Neural progenitor cell (in vitro differentiated cells): ENCODE measurements around the gene GMDS. TPM values are rescaled to one million over a fixed set of nuclear protein-coding genes. Genes with fewer than 3 reads are reported as not detected.

Experiments
- DNase-seq: peaks from one replicate; pipeline ENCODE4 v3.0.0-alpha.2; 2016; ENCODE audit warnings: low spot score
- H2AFZ ChIP-seq: fragments of 200-600 bp; sonication (generic); replicated peaks from 2 replicates; pipeline ENCODE4 v1.6.1; 2016; ENCODE audit warnings: antibody characterized with exemption
- H3F3A ChIP-seq: fragments of 200-600 bp; sonication (generic); 2 replicates; pipeline ENCODE4 v1.6.1; 2016; ENCODE audit warnings: antibody characterized with exemption, low read depth
- H3K27ac ChIP-seq: fragments of 200-600 bp; sonication (generic); 2 replicates; pipeline ENCODE4 v1.5.1; 2016; ENCODE audit warnings: mild to moderate bottlenecking
- H3K27me3 ChIP-seq: fragments of 200-600 bp; sonication (generic); 2 replicates; pipeline ENCODE4 v1.6.1; 2016; ENCODE audit warnings: mild to moderate bottlenecking, moderate library complexity
- H3K36me3 ChIP-seq: fragments of 200-600 bp; sonication (generic); 2 replicates; pipeline ENCODE4 v1.5.1; 2016
- H3K4me1 ChIP-seq: fragments of 200-600 bp; sonication (generic); 2 replicates; pipeline ENCODE4 v1.6.1; 2016; ENCODE audit warnings: mixed run types
- H3K4me2 ChIP-seq: fragments of 200-600 bp; sonication (generic); 2 replicates; pipeline ENCODE4 v1.6.1; 2016
- H3K4me3 ChIP-seq: fragments of 200-600 bp; sonication (generic); 2 replicates; pipeline ENCODE4 v1.5.1; 2016
- H3K79me2 ChIP-seq: fragments of 200-600 bp; sonication (generic); 2 replicates; pipeline ENCODE4 v1.6.1; 2016; ENCODE audit warnings: low read depth
- H3K9ac ChIP-seq: fragments of 200-600 bp; sonication (generic); 2 replicates; pipeline ENCODE4 v1.6.1; 2016
- H3K9me3 ChIP-seq: fragments of 200-600 bp; sonication (generic); 2 replicates; pipeline ENCODE4 v1.5.1; 2016; ENCODE audit warnings: low read depth
- H4K20me1 ChIP-seq: fragments of 200-600 bp; sonication (generic); 2 replicates; pipeline ENCODE4 v1.6.1; 2016; ENCODE audit warnings: low read depth
- H3K27ac Mint-ChIP-seq: 3 replicates; pipeline ENCODE4 v1.8.0; 2021; ENCODE audit warnings: mixed read lengths
- H3K27me3 Mint-ChIP-seq: 2 replicates; pipeline ENCODE4 v1.8.0; 2022; ENCODE audit warnings: low read depth, mild to moderate bottlenecking, inconsistent platforms, moderate library complexity, mixed read lengths; ENCODE audit not compliant: insufficient read depth
- H3K36me3 Mint-ChIP-seq: 3 replicates; pipeline ENCODE4 v1.8.0; 2021; ENCODE audit warnings: mixed read lengths
- H3K4me1 Mint-ChIP-seq: 3 replicates; pipeline ENCODE4 v1.8.0; 2021; ENCODE audit warnings: mixed read lengths
- H3K4me3 Mint-ChIP-seq: 3 replicates; pipeline ENCODE4 v1.8.0; 2021; ENCODE audit warnings: mild to moderate bottlenecking, moderate library complexity, mixed read lengths
- H3K9me3 Mint-ChIP-seq: 3 replicates; pipeline ENCODE4 v1.8.0; 2020; ENCODE audit warnings: mixed read lengths
- EZH2 ChIP-seq: fragments of 200-600 bp; sonication (generic); IDR thresholded peaks from 2 replicates; pipeline ENCODE4 v1.6.1; 2017; ENCODE audit warnings: antibody characterized with exemption, mild to moderate bottlenecking, moderate library complexity
- EZH2phosphoT487 ChIP-seq: fragments of 200-600 bp; sonication (generic); IDR thresholded peaks from 2 replicates; pipeline ENCODE4 v1.6.1; 2017; ENCODE audit warnings: antibody characterized with exemption
- total RNA-seq: library from RNA; depleted of rRNA; stranded (reverse); fragments of >200 nt; gene quantifications from 2 replicates; pipeline ENCODE4 v1.2.3, GENCODE V29; 2015; ENCODE audit warnings: low replicate concordance
- TF ChIP-seq, protein P1 (sequence below): fragments of 200-600 bp; sonication (generic); IDR thresholded peaks from 2 replicates; pipeline ENCODE4 v1.5.1; 2017; ENCODE audit warnings: antibody characterized with exemption, mild to moderate bottlenecking

Gene GMDS
- total RNA-seq, 1 donor from 2014 or later: 22.6 TPM

DNA sequence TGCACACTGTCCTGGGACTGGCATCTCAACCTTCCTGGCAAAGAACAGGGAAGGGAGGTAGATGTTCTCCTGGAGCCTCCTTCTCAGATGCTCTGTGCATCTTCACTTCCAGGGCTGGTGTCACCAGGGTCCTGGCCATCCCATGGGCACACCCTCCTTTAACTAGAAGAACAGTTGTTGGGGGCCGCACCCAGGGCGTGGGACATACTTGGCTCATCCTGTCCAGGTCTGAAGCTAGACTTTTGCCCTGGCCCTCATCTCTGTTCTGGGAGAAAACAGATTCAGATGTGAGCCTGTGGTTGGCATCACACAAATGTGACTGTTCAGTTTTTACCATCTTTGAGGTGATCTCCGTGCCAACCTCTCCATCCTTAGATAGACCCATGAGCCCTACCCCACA lies 594.0 kb downstream of the GMDS start:
- no peak overlapping the region for H3K27ac Mint-ChIP-seq
- Histone ChIP-seq H4K20me1 (no peaks in the 10 kb centered on the region), H3K4me2 (no peak overlapping the region), H3K36me3 (no peaks in the 10 kb centered on the region), H3K27me3 (no peaks in the 10 kb centered on the region), H2AFZ (no peak overlapping the region), H3K9me3 (no peaks in the 10 kb centered on the region), H3K27ac (no peak overlapping the region), H3K9ac (no peak overlapping the region), H3K4me1 (no peaks in the 10 kb centered on the region), H3K79me2 (no peaks in the 10 kb centered on the region), H3K4me3 (no peak overlapping the region), H3F3A (no peaks in the 10 kb centered on the region)
- H3K4me1 Mint-ChIP-seq: no peaks in the 10 kb centered on the region
- no peak overlapping the region for H3K4me3 Mint-ChIP-seq
- peaks cover 13% of the 10 kb centered on the region for H3K27me3 Mint-ChIP-seq
- H3K9me3 Mint-ChIP-seq: no peaks in the 10 kb centered on the region
- TF ChIP-seq EZH2phosphoT487 (no peak), EZH2 (no peak)
- TF ChIP-seq, protein P1, sequence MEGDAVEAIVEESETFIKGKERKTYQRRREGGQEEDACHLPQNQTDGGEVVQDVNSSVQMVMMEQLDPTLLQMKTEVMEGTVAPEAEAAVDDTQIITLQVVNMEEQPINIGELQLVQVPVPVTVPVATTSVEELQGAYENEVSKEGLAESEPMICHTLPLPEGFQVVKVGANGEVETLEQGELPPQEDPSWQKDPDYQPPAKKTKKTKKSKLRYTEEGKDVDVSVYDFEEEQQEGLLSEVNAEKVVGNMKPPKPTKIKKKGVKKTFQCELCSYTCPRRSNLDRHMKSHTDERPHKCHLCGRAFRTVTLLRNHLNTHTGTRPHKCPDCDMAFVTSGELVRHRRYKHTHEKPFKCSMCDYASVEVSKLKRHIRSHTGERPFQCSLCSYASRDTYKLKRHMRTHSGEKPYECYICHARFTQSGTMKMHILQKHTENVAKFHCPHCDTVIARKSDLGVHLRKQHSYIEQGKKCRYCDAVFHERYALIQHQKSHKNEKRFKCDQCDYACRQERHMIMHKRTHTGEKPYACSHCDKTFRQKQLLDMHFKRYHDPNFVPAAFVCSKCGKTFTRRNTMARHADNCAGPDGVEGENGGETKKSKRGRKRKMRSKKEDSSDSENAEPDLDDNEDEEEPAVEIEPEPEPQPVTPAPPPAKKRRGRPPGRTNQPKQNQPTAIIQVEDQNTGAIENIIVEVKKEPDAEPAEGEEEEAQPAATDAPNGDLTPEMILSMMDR: no peak
- no peaks in the 10 kb centered on the region for H3K36me3 Mint-ChIP-seq
- no peak for DNase-seq

DNA sequence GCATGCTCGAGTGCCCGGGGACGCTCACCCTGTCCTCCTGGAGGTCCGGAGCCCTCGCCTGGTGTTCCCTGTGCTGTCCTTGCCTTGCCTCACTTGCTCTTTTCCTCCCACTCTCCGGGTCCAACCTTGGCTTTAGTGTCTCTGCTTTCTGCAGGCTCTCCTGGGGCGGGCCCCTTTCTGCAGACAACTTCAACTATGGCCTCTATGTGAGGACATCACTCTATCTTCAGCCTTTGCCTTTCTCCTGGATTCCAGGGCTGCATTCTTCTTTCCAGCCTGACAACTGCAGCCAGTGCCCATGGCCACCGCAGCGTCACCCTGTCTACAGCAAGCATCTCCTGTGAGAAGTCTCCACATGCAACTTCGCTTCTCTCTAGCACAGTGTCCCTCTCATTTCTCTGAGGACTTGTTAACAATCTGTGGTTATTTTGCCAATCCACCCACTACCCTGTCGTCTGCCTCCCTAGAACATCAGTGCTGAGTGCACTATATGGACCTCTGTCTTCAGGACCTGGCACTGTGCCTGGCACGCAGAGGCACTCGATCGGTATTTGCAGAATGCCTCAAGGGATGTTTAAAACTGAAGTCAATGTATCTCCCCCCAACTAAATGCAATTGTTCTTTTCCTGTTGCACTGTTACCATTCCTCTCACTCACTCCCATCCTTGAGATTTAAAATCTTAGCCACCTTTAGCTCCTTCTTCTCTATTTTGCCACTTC lies 599.8 kb downstream of the GMDS start:
- no peak for TF ChIP-seq EZH2phosphoT487
- no peak for TF ChIP-seq EZH2
- TF ChIP-seq, protein P1: no peak
- Histone ChIP-seq H4K20me1 (no peaks in the 10 kb centered on the region), H3K4me2 (no peak overlapping the region), H3F3A (no peaks in the 10 kb centered on the region), H3K79me2 (no peaks in the 10 kb centered on the region), H2AFZ (no peak overlapping the region), H3K36me3 (no peaks in the 10 kb centered on the region), H3K4me3 (no peak overlapping the region), H3K27ac (no peak overlapping the region), H3K9ac (no peak overlapping the region), H3K4me1 (peaks cover 11% of the 10 kb centered on the region), H3K9me3 (no peaks in the 10 kb centered on the region), H3K27me3 (no peaks in the 10 kb centered on the region)
- Mint-ChIP-seq H3K9me3 (no peaks in the 10 kb centered on the region), H3K36me3 (no peaks in the 10 kb centered on the region), H3K4me3 (no peak overlapping the region), H3K27ac (no peak overlapping the region), H3K4me1 (peaks cover 11% of the 10 kb centered on the region), H3K27me3 (peaks cover 15% of the 10 kb centered on the region)
- DNase-seq: no peak

DNA sequence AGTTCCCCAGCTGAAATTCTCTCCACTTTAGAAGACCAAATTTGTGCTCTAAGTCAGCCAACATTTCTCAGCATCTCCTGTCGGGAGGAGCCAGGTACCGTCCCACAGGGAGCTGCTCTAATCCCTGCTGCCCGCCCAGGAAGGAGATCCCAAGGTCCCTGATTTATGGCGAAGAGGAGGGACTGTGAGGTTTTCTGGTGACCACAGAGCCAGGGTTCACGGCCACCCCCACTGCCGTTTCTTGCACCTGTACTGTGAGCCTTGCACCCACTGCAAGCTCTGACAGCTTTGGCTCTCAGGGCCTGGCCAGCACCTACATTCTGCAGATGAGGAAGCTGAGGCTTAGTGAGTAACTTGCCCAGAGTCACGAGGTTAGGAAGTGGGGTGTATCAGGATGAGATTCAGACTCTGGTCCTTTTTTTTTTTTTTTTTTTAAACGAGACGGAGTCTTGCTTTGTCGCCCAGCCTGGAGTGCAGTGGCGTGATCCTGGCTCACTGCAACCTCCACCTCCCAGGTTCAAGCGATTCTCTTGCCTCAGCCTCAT lies 600.8 kb downstream of the GMDS start:
- H3K4me1 ChIP-seq: peaks cover 11% of the 10 kb centered on the region
- no peak overlapping the region for H3K9ac ChIP-seq
- H2AFZ ChIP-seq: no peak overlapping the region
- H3K4me3 ChIP-seq: no peak overlapping the region
- H3K36me3 ChIP-seq: no peaks in the 10 kb centered on the region
- no peaks in the 10 kb centered on the region for H3K27me3 ChIP-seq
- DNase-seq: no peak
- H3F3A ChIP-seq: no peaks in the 10 kb centered on the region
- Mint-ChIP-seq H3K4me1 (peaks cover 11% of the 10 kb centered on the region), H3K9me3 (no peaks in the 10 kb centered on the region), H3K4me3 (no peak overlapping the region), H3K36me3 (no peaks in the 10 kb centered on the region), H3K27ac (no peak overlapping the region), H3K27me3 (peaks cover 10% of the 10 kb centered on the region)
- H3K4me2 ChIP-seq: no peak overlapping the region
- H3K27ac ChIP-seq: no peak overlapping the region
- H3K9me3 ChIP-seq: no peaks in the 10 kb centered on the region
- no peaks in the 10 kb centered on the region for H4K20me1 ChIP-seq
- TF ChIP-seq EZH2 (no peak), EZH2phosphoT487 (no peak)
- TF ChIP-seq, protein P1: no peak
- H3K79me2 ChIP-seq: no peaks in the 10 kb centered on the region
